ENCODE measurements around the gene FUT7.
"Not testable (repeated sequence)": the region's sequence is repeated elsewhere in the genome, so short reads cannot be mapped to it uniquely, and the experiment has no call there.

The FUT7 gene

DNA sequence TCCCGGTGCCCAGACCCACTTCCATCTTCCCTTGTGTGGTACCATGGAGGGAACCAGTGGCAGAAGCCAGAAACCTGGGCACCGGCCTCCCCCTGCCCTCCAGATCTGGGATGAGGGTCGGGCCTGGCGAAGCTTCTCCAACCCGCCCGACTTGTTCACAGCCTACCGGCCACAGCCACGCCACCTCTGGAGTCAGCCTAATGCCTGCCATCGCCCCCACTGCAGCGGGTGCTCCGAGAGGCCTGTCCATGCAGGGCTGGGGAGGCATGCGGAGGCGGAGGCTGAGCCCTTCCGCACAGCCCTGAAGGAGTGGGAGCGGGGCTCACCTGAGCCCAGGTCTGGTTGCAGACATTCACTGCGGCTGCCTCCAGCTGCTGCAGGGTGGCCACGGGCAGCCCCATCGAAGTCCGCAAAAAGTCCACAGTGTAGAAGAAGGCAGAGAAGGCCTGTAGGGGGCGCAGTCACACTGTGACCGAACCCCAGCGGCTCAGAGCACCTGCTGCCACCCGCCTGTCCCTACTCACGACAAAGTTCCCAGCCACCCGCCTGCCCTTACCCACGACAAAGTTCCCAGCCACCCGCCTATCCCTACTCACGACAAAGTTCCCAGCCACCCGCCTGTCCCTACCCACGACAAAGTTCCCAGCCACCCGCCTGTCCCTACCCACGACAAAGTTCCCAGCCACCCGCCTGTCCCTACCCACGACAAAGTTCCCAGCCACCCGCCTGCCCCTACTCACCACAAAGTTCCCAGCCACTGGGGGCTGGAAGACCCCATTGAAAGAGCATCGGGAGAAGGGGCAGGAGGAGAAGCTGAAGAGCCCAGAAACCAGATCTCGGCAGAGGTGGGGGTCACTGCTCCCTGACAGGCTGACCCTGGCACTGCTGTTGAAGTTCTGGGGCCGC, 17.9 kb upstream of the FUT7 start:
- peak; percentile 73 for DNase-seq (ENCODE audit: low spot score)

DNA sequence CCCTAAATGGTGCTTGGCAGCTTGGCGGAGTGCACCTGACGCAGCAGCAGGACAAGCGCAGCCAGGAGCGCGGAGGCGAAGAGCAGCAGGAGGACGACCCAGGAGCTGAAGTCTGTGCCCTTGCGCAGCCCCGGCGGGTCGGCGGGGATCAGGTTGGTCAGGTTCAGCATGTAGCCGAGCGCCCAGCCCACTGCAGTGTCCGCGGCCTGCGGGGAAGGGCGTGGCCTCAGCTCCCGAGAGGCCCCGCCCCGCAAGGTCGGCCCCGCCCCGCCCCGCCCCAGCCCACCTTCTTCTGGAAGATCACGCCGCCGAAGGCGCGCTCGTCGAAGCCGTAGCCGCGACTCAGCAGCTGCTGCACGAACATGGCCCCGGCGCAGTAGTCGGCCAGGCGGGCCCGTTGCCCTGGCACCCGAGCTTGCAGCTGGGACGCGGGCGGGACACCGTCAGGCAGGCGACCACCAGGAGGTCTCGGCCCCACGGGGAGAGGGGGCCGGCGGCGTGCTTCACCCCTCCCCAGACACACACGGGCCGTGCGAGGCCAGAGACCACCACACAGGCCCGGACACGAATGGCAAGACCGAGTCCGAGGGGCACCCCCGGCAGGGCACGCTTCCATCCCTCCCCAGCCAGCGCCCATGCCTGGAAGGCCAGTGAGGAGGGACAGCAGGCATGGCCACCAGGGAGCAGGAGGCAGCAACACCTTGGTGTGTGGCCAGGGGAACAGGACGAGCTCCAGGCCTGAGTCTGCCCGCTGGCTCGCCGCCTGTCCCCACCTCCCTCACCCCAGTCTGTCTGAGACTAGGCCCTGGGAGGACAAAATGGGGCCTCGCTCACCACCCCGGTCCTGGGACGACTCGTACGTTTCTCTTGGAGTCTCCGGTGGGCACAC, 17.0 kb upstream of the FUT7 start:
- no peak for DNase-seq (ENCODE audit: low spot score)

DNA sequence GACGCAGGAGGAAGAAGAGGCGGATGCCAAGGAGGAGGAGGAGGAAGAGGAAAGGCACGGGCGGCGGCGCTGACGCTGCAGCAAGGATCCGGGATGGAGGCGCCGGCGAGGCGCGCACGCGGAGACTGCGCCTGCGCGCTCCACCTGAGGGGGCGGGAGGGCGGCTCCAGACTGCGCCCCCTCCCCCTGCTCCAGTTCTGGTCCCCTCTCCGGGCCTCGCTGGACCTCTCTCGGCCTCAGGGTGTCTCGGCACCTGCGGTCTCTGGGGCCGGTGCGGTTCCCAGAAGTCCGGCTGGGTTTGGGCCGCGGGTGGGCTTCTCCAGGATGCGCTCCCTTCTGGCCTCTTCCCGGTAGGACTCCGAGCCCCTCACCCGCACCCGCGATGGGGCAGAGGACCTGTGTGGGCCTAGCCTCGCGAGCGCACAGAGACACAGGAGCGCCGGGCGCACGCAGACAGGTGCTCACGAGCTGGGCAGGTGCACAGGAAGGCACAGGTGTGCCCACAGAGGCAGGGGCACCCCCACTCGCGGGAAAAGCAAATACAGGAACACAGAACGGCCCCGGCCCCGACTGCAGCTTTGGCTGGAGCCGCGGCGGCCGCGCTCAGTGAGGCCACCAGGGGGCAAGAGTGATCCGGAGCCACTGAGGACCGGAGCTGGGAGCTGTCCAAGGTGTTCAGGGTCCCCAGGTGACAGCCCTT, 14.3 kb upstream of the FUT7 start, which contains the start of gene NPDC1:
Gene NPDC1 (minus strand): TSS at position 90 of the 700 bp plus-strand sequence. CDS start 188 bp downstream, outside the sequence.
- peak; percentile 88 for DNase-seq (ENCODE audit: low spot score)

DNA sequence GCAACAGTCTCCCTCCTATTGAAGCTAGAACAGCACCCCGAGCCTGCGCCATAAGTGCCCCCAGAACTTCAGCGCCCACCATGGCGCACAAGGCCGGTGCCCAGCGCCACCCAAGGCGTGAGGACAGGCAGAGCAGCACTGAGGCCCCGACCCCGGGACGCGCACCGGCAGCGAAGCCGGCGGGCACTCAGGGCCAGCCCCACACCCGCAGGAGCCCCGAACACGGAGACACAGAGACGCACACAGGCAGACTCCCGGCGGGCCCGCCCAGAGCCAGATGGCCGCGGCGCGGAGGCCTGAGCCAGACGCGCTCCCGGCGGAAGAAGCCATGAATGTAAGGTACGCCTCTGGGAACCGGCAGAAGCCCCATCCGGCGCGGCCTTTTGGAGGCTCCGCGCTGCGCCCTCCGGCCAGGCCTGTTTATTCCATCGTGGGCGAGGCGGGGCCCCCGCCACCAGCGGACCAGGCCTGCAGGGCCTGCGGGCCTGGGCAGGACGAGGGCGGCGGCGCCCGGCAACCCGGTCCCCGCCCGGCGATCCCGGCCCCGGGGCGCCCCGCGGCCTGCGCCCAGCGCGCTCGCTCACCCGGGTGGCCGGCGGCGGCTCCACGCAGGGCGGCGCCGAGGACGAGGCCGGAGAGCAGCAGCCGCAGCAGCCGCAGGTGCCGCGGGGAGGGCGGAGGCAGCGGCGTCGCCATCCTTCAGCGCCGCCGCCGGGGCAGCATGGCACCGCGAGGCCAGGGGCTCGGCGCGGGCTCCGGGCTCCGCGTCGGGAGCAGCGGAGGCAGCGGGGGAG, 13.6 kb upstream of the FUT7 start:
- DNase-seq (ENCODE audit: low spot score) = peak; percentile 39

DNA sequence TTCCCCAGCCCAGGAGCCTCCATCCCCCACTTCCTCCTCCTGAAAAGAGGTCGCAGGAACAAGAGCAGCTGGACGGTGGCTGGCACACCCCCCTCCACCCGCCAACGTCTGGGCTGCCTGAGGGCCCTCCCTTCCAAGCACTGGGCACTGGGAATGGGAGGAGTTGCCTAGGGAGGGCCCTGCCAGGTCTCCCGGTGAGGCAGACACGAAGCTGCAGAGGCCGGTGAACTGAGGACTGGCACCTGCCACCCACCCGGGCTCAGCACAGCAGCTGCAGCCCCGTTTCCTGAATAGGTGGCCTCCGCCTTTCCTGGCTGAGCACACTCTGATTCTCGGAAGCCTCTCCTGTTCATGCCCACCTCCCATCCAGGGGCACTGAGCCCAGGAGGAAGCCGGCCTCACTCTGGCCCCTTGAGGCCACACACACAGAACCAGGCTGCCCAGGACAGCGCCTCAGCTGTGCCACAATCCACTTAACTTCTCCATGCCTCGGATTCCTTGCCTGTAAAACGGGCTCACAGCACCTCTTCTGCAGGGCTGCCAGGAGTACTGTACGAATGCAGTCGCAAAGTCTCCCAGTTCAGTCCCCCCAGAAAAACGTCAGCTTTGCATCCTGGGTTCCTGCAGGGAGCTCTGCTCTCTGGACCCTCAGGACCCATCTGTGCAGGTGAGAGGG, 12.8 kb upstream of the FUT7 start:
- DNase-seq (ENCODE audit: low spot score) = no peak

DNA sequence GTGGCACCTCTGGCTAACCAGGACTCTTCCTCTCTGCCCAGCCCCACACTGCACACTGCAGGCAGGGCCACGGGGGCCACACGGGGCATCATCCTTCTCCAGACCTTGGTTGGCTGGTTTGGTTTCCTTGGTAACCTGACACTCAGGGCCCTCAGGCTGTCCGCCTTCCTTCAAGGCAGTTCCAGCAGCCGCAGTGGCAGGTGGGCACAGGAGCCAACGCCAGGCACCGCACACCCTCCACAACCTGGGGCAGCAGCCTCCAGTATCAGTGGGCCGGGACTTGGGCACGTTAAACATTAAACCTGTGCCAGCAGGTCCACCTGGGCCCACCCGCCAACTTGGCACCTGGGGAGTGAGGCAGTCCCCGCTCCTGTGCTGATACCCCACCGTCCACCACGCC, 12.1 kb upstream of the FUT7 start:
- DNase-seq (ENCODE audit: low spot score) = no peak

DNA sequence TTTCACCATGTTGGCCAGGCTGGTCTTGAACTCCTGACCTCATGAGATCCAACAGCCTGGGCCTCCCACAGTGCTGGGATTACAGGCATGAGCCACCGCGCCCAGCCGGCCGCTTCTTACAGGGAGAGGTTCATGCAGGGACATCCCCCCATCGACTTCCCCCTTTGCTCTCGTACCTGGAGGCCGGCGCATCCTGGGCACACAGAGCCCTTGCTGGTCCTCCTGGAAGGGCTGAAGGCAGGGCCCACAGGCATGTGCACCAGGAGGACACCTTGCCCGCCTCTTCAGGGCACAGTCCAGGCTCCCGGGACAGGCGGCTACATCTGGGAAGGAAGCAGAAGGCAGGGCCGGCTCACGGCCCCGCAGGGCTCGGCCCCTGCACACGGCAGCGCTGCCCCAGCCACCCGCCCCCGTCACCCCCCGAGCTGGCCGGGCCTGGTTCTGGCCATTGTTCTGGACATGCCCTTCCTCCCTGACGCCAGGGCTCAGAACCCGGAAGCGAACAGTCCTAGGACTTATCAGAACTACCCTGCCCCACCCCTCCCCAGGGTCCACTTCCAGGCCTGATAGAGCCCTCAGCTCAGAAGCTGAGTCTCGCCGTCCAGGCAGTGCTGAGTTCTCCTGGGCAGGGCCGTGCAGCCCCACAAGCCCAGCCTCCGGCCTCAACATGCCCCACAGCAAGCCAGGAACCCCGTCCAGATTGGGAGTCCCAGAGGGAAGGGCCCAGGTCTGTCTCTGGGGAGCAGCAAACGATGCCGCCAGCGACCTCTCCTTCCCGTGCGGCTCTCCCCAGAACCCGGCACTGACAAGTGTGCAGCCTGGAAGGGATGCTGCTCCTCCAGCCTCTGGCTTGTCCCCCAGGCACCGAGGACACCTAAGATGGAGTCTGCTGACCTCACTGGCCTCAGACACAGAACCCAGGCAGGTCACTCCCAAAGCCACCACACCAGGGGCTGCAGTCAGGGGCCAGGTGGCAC, 11.2 kb upstream of the FUT7 start:
- no peak for DNase-seq (ENCODE audit: low spot score)

DNA sequence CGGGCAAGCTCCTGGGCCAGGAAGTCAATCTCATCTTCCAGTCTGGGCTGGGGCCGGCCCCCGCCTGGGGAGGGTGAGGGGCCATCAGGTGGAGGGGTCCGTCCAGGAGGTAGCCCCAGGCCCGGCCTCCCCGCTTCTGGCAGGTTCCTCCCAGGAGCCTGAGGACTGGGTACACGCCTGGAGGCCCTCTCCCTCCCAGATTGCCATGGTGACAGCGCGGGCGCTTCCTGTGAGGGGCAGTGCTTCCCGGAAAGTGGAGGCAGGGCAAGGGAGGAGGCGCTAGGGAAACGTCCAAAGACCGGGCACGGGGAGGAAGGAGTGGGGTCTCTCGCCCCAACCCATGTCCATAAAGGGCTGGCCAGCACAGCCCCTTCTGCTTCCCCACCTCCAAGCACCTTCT, 9.2 kb upstream of the FUT7 start:
- DNase-seq (ENCODE audit: low spot score) = no peak

DNA sequence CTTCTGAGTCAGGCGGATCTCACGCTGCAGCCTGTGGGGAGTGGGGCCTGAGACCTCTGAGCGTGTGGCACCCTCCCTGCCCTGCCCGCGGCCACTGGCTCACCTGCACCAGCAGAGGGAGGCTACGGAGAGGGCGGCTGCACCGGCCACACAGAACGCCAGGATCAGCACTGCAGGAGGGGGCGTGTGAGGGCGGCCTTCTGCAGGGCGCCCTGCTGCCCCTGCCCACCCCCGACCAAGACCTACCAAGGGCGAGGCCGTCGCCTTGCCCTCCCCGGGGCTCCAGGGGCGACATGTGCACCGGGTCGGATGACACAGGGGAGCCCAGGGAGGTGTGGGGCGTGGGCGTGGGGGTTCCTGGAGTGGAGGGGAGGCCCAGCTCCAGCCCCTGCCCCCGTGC, 8.7 kb upstream of the FUT7 start:
- no peak for DNase-seq (ENCODE audit: low spot score)

DNA sequence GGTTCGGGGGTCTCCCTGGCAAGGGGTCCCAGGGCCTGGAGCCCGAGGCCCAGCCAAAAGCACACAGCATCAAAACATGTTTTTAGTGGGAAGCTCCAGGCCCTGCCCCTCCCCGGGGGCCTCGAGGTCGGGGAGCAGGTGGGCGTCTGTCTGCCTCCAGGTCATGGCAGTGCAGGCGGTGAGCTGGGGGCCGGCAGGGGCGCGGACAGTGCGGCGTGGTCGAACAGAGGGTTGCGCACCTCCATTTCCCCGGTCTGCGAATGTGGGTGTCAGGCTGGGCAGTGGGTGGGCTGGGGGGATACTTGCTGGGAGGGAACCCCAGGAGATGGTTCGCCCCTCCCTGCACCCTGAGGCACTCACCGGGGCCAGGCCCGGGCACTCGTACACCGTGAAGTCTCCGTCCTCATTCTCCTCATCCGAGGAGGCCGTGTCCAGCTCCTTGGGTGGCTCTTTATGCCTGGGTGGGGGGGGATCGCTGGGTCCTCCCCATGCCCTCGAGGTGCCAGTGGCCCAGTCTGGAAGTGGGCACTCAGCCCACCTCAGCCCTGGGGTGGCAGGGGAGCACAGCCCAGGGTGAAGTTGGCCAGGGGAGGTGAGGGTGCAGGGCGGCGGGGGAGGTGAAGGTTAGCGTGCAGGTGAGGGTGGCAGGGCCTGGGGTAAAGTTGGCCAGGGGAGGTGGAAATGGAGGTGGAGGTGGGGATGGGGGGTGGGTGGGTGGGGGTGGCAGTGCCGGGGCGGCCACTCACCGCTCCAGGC, 7.9 kb upstream of the FUT7 start:
- DNase-seq (ENCODE audit: low spot score) = no peak

DNA sequence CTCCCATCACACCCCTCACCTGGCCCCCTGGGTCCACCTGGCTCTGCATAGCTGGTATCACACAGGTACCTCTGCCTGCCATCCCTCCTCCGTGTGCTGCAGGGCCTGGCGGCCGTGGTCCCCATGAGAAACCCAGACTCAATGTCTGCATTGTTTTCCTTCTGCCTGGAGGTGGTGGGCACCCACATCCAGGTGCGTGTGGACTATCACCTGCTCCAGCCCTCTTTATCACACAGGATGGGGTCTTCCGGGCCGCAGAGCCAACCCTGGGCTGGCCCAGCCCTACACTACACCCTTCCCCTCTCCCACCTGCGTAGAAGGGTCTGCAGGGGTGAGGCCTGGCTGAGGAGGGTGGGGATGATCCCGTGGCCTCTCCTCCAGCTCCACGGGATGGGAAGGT, 7.0 kb upstream of the FUT7 start:
- no peak for DNase-seq (ENCODE audit: low spot score)

DNA sequence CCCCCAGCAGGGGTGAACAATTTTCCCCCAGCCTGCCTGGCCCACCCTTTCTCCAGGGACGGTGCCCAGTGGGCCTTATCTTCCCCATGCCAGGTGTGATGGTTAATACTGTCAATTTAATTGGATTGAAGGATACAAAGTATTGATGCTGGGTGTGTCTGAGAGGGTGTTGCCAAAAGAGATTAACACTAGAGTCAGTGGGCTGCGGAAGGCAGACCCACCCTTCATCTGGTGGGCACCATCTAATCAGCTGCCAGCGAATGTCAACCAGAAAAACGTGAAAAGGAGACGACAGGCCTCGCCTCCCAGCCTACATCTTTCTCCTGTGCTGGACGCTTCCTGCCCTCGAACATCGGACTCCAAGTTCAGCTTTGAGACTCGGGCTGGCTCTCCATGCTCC, 5.6 kb upstream of the FUT7 start:
- no peak for DNase-seq (ENCODE audit: low spot score)

DNA sequence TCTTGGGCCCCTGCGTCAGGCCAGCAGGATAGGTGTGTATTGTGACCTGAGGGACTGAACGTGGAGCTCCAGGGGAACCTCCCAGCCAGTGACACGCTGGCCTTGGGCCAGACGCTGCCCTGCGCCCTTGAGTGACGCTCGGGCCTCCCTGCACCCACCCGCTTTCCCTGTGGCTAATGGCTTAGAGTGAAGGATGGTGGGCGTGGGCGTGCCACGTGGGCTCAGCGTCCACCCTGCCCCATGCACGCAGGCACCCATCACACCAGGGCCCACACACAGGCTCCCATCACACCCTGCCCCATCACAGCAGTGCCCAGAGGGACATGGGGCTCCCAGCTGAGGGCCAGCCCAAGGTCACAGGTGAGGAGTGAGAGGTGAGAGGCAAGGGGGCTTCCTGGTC, 5.1 kb upstream of the FUT7 start:
- DNase-seq (ENCODE audit: low spot score) = no peak

DNA sequence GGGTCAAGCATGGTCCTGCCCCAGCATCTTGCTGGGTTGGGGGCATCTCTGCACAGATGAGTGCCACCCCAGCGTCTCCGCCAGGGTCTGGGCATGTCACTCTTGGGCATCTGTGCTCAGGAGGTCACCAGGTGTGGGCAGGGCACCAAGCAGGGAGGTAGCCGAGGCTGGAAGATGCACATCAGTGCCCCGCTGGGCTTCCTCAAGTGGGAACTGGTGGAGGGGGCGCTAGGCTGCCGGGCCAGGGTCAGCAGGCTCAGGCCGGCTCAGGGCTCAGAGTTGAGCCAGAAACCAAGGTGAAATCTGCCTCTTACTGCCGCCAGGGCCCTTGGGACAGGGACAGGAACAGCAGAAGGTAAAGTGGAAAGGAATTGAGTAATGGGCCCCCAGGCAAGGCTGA, 4.0 kb upstream of the FUT7 start:
- DNase-seq (ENCODE audit: low spot score) = no peak

DNA sequence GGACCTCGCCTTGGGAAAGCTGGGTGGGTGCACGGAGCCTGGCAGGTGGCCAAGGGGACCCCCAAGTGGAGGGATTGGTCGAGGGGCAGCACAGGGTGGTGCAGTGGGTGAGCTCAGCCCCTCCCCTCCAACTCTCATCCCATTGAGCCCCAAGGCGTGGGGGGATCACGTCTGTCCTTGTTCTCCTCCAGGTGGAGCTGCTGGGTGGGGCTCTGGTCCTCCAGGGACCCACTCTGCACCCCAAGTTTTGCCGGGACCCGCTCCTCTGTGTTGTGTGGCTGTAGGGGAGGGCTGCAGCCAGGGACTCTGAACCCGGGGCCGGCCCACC, 3.6 kb upstream of the FUT7 start:
- DNase-seq (ENCODE audit: low spot score) = no peak

DNA sequence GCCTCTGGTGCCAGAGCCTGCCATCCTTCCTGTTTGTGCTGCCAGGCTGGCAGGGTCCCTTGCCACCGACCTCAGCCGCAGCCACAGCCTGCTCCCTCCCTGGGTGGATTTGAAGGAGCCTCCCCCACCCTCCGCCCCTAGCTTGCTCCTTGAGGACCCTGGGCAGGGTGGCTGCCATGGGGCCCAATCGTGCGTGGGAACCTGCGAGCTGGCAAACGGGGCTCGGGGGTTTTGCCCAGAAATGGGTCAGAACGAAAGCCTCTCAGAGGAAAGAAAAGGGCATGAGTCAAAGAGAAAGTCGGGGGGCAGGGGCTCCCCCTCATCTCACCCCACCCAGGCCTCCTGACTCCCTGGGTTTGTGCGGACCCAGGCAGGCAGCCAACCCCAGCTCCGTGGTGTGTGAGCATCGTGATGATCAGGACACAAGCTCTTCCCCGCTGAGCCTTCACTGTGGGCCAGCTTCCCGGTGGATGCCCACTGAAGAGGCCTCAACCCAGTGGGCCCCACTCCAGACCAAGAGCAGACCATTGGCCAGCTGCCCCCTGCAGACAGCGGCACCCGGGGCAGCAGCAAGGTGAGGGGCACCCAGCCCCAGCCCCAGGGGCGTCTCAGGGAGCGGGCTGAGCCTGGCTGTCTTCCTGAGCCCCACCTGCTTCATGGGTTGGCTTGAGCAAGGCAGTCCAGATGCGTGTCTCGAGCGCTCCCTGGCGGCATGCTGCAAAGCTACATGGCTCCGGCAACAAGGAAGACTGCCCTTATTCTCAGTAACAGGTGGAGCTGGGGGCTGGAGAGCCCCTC, 3.0 kb upstream of the FUT7 start:
- peak; percentile 95 for DNase-seq (ENCODE audit: low spot score)

DNA sequence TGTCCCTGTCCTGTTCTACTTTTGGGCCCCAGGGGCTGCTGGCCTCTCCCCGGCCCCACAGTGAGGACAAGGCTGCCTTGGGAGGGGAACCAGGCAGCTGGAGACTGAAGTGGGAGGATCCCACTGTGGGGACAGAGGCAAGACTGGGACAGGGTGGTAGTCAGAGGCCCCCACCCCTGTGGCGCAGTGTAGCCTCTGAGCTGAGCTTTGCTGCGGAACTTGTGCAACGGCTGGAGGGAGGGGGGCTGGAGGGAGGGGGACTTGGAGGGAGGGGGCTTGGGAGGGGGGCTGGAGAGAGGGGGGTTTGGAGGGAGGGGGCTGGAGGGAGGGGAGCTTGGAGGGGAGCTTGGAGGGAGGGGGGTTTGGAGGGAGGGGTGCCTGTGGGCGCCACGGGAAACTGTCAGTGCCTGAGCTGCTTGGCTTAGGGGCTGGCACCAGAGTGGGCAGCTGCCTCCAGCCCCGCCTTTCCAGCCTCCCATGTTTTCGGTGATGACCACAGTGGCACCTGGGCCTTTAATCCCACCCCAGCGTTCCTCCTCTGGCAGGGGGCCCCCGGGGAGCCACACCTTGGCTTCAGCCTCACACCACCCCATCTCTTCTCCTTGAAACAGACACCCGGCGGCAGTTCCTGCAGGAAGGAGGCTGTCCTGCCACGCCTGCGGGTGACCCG, 2.3 kb upstream of the FUT7 start:
- DNase-seq (ENCODE audit: low spot score) = no peak

DNA sequence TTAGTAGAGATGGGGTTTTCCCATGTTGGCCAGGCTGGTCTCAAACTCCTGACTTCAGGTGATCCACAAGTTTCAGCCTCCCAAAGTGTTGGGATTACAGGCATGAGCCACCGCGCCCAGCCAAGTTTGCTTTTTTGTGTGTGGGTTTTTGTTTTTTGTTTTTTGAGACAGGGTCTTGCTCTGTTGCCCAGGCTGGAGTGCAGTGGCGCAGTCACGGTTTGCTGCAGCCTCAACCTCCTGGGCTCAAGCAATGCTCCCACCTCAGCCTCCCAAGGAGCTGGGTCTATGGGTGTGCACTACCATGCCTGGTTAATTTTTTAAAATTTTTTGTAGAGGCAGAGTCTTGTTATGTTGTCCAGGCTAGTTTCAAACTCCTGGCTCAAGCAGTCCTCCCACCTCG, 1.6 kb upstream of the FUT7 start:
- DNase-seq (ENCODE audit: low spot score) = not testable (repeated sequence)
